LNCaP clone FGC (cell line): ENCODE measurements around the gene PRR14L.
"Not testable (repeated sequence)": the region's sequence is repeated elsewhere in the genome, so short reads cannot be mapped to it uniquely, and the experiment has no call there.

ENCODE experiments used
- DNase-seq: peaks from one replicate; pipeline ENCODE4 v3.0.0-alpha.2; 2011; ENCODE audit warnings: low read depth
- H3K4me3 ChIP-seq: 2 replicates; pipeline ENCODE4 v1.5.1; 2011; ENCODE audit warnings: mild to moderate bottlenecking, low read depth, low read length, control low read depth
- CTCF ChIP-seq: IDR thresholded peaks from 2 replicates; pipeline ENCODE4 v1.5.1; 2012; ENCODE audit warnings: mild to moderate bottlenecking; ENCODE audit not compliant: control insufficient read depth, insufficient read depth; ENCODE audit errors: extremely low read depth

The PRR14L gene

DNA sequence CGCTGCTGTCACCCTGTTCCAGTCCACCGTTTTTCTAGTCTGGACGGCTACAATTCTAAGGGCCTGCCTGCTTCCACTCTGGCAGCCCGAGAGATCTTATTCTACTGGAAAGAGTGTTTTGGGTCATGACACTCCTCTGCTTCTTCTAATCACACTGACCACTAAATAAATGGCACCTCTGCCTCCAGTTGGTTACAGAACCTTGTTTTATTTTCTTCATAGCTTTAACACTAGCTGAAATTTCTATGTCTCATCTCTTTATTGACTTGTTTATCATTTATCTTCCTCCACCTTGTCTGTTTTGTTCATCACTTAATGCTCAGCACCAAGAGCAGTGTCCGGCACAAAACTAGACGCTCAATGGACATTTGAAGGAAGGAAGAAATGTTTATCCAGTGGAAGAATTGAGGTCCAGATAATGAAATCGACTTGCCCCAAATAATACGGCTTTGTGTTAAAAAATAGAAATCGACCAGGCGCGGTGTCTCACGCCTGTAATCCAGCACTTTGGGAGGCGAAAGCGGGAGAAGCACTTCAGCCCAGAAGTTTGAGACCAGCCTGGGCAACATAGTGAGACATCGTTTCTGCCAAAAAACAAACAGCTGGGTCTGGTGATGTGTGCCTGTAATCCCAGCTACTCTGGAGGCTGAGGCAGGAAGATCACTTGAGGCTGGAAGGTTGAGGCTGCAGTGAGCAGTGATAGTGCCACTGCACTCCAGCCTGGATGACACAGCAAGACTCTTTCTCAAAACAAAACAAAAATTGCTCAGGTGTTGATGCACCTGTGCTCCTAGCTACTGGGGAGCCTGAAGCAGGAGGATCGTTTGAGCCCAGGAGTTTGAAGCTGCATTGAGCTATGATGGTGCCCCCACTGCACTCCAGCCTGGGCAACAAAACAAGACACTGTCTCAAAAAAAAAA, 693 bp upstream of the PRR14L start:
- peak overlapping the region; percentile 96 for H3K4me3 ChIP-seq

DNA sequence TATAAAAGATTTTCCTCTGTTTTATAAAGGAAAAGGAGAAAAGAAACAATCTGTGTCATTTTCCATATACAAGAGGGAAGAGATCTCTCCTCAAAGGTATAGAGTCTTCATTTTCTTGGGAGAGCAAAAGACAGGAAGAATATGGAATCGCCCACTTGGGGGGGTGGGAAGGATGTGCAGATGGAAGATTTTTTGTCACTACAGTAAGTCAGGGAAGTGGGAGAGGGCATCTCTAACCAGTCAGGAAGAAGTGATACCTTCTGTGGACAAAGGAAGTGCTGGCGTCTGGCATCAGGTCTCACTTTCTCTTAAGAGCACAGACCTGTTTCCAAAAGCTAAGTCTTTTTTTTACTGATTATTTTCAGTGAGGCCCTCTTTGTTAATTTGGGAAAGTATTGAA, 1.4 kb downstream of the PRR14L start:
- no peak for DNase-seq
- H3K4me3 ChIP-seq = peak overlapping the region; percentile 96
- no peak for TF ChIP-seq CTCF

More for the DNA sequence above, 693 bp upstream of the PRR14L start:
- TF ChIP-seq CTCF = no peak
- no peak for DNase-seq

DNA sequence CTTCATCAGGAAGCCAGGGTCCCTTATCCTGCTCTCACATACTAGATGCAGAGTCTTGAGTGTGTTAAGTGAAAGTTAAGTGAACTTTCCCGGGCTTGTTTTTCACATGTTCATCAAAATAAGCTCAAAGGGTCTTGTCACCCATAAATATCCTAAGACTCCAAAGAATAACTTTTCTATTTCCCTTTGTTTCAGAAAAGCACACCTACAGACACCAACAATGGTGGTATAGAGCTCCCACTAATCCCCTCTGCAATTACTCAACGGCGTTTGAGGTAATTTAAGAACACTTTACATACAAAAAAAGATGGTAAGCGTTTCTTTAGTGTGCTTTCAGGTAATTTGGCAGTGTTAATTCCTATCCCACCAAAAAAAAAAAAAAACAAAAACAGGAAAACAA, 2.5 kb downstream of the PRR14L start:
- no peak overlapping the region for H3K4me3 ChIP-seq

DNA sequence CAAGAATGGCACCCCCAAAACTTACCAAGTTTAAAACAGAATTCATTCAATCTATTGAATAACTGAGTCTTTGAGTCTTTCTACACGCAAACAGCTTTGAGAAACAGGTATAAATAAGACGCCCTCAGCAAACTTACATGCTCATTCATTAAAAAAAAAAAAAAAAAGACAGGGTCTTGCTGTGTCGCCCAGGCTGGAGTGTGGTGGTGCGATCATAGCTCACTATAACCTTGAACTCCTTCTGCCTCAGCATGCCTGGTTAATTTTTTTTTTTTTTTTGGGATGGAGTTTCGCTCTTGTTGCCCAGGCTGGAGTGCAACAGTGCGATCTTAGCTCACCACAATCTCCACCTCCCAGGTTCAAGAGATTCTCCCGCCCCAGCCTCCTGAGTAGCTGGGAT, 6.1 kb downstream of the PRR14L start:
- TF ChIP-seq CTCF = no peak
- no peak for DNase-seq
- no peak overlapping the region for H3K4me3 ChIP-seq

More for the DNA sequence above, 2.5 kb downstream of the PRR14L start:
- no peak for DNase-seq
- TF ChIP-seq CTCF = no peak

DNA sequence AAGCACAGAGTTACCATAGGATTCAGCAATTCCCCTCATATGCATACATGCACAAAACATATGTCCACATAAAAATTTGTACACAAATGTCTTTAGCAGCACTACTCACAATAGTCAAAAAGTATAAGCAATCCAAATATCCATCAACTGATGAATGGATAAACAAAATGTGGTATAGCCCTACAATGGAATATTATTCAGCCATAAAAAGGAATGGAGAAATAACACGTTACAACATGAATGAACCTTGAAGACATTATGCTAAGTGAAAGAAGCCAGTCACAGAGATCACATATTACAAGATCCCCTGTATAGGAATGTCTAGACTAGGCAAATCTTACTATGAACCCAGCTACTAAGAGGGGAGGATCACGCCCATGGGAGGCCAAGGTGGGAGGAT, 7.2 kb downstream of the PRR14L start:
- TF ChIP-seq CTCF = no peak
- DNase-seq = no peak
- H3K4me3 ChIP-seq = no peak overlapping the region

DNA sequence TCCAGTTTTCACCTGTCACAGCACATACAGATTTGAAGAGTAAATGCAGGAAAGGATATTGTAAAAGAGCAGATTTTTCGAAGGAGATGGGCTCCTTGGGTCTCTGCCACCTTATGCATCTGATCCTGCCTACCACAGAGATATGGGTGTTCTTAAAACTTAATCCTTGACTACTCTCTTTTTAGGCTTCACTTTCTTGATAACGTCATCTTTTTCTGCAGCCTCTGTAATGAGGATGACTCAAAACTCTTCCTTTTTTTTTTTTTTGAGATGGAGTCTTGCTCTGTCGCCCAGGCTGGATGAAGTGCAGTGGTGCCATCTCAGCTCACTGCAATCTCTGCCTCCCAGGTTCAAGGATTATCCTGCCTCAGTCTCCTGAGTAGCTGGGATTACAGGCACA, 7.8 kb downstream of the PRR14L start:
- no peak overlapping the region for H3K4me3 ChIP-seq
- TF ChIP-seq CTCF = no peak
- DNase-seq = no peak

- DNase-seq, H3K4me3 ChIP-seq: not testable (repeated sequence)
Observed at GRCh38 chr22:31740314-31740713, 9.6 kb downstream of the PRR14L start.
